Mucosa of descending colon (tissue), 3 donors: ENCODE results near the gene PGA5. TPM values are rescaled to one million over a fixed set of nuclear protein-coding genes. Genes with fewer than 3 reads are reported as not detected.
A peak's percentile ranks its signal among the peaks of the same experiment; 100 is the strongest.

Source experiments
- ATAC-seq: fragments of 200-7000 bp; cut with Tn5 transposase; one replicate; pipeline ENCODE4 v1.9.1; 2020; ENCODE audit warnings: mild to moderate bottlenecking, moderate library complexity
- DNase-seq, 3 donors: peaks; one replicate each; pipeline ENCODE4 v3.0.0-alpha.2; 2020
- H3K36me3 ChIP-seq: fragments of 200-600 bp; one replicate; pipeline ENCODE4 v1.8.0; 2021; ENCODE audit warnings: low read depth, mild to moderate bottlenecking
- H3K4me1 ChIP-seq: fragments of 200-600 bp; one replicate; pipeline ENCODE4 v1.8.0; 2021; ENCODE audit warnings: low read depth, mild to moderate bottlenecking
- H3K4me3 ChIP-seq: fragments of 200-600 bp; one replicate; pipeline ENCODE4 v1.8.0; 2021; ENCODE audit warnings: mild to moderate bottlenecking
- H3K9me3 ChIP-seq: fragments of 200-600 bp; one replicate; pipeline ENCODE4 v1.8.0; 2021; ENCODE audit warnings: mild to moderate bottlenecking
- intact Hi-C, 2 donors: fragments of 100-400 bp; cut with DNase I in 1 of 2; cut with micrococcal nuclease in 1 of 2; formaldehyde crosslinking; loops; one replicate each; pipeline versions ENCODE4 v1.11.0 to v1.11.1; 2022; cut with DNase I, micrococcal nuclease
- total RNA-seq, 3 donors: library from RNA; stranded (reverse); fragmentation: NEBNext Ultra II Directional in 2 of 3; extraction: Animal tissue kit (Norgen Biotek cat#: 25700) in 2 of 3; gene quantifications; one replicate each; pipeline versions ENCODE4 v1.2.1 to v1.2.4, GENCODE V29; 2021 to 2023
- TF ChIP-seq, protein P1 (sequence below): fragments of 200-600 bp; IDR thresholded peaks from one replicate; pipeline ENCODE4 v1.8.0; 2022; ENCODE audit warnings: antibody characterized with exemption, mild to moderate bottlenecking
- donor health status: DM: no; HTN: no; CAD: no; lungs with moderate emphysema.
- donor health status: DM: no; HTN: no; CAD: no.
- donor health status: DM: no; HTN: yes; CAD: no.

The PGA5 gene
- total RNA-seq, 3 donors from 2014 or later: 0.41 to 0.75 TPM; not detected in 1

- TF ChIP-seq, protein P1, sequence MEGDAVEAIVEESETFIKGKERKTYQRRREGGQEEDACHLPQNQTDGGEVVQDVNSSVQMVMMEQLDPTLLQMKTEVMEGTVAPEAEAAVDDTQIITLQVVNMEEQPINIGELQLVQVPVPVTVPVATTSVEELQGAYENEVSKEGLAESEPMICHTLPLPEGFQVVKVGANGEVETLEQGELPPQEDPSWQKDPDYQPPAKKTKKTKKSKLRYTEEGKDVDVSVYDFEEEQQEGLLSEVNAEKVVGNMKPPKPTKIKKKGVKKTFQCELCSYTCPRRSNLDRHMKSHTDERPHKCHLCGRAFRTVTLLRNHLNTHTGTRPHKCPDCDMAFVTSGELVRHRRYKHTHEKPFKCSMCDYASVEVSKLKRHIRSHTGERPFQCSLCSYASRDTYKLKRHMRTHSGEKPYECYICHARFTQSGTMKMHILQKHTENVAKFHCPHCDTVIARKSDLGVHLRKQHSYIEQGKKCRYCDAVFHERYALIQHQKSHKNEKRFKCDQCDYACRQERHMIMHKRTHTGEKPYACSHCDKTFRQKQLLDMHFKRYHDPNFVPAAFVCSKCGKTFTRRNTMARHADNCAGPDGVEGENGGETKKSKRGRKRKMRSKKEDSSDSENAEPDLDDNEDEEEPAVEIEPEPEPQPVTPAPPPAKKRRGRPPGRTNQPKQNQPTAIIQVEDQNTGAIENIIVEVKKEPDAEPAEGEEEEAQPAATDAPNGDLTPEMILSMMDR: no peak
- peak; percentile 77 to 90 (median 82) for DNase-seq
- H3K36me3 ChIP-seq: no peaks in the 10 kb centered on the region
- intact Hi-C loops: no loop called here
- peak; percentile 100 for ATAC-seq
- H3K9me3 ChIP-seq: no peaks in the 10 kb centered on the region
- no peaks in the 10 kb centered on the region for H3K4me1 ChIP-seq
- H3K4me3 ChIP-seq: no peak overlapping the region
Observed at GRCh38 chr11:61281581-61282250, 40.7 kb downstream of the PGA5 start.

DNA sequence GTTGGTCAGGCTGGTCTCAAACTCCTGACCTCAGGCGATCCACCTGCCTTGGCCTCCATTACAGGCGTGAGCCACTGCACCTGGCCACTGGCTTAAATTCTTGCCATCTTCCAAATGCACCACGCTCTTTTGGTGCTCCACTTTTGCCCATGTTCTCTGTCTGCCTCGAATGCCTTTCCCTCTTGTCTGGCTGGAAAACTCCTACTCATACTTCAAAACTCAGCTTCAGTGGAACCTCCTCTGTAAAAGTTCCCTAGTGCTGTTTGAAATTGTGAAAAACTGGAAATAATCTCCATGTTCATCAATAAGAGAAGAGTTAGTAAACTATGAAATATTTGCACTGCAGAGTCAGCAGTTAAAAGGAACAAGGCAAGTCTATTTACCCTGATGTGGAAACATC lies 42.6 kb downstream of the PGA5 start:
- ATAC-seq: no peak
- Histone ChIP-seq H3K36me3 (no peaks in the 10 kb centered on the region), H3K4me3 (no peak overlapping the region), H3K9me3 (no peaks in the 10 kb centered on the region), H3K4me1 (no peaks in the 10 kb centered on the region)
- no peak for DNase-seq
- intact Hi-C loops: no loop called here
- TF ChIP-seq, protein P1: no peak

DNA sequence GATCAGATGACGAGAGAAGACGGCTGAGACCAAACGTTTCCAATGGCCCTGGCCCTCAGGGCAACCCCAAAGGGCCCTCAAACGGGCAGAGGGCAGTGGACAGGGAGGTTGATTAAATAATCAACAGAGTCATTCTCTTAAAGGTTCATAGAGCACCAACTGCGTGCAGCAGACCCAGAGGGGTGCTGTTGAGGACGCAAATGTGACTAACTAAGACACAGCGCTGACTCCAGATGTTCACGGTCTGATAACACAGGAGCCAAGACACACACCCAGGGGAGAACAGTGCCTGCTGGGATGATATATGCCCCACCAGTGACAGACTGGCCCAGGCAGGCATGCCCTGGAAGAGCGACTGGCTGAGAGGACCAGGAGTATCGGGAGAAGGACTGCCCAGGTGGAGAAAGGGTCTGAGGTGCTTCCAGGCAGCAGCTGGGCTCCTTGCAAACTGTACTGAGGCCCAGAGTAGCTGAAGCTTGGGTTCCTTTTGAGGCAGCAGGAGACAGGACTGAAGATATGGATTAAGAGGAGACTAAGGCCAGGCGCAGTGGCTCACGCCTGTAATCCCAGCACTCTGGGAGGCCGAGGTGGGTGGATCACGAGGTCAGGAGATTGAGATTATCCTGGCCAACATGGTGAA lies 46.5 kb downstream of the PGA5 start:
- no peaks in the 10 kb centered on the region for H3K36me3 ChIP-seq
- intact Hi-C loops: no loop called here
- H3K4me3 ChIP-seq: no peak overlapping the region
- no peak for ATAC-seq
- H3K9me3 ChIP-seq: no peaks in the 10 kb centered on the region
- TF ChIP-seq, protein P1: no peak
- no peak for DNase-seq
- no peaks in the 10 kb centered on the region for H3K4me1 ChIP-seq

DNA sequence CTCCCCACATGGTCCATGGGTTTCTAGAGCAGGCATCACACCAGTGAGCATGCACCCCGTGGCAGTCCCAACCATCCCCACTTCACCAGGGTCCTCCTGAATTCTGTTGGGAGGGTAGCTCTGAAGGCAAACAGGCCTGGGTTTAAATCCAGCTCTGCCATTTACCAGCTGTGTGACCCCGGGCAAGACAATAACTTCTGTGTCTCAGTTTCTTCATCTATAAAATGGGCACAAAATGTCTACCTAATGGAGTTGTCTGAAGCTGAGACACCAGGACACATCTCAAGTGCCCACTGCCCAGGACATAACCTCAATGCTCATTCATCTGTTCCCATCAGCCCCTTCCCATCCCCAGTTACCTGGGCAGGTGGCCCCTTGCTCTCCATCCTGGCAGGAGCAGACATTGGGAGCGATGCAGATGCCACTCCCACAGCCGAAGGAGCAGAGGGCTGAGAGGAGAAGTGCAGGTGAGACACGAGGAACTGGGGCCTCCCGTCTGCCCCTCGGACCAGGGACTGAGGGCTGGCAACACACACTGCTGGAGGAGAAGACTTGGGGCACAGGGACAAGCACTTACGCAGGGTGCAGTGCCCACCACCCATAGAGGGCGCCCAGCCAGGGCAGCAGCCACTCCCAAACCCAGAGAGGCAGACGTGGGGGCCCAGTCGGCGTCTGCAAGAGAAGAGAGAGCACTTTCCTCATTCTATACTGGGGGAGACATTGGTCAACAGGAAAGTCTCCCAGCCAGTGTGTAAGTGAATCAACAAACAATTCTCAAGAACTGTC lies 50.1 kb downstream of the PGA5 start:
- DNase-seq (no peak), ATAC-seq (no peak)
- intact Hi-C loops: no loop called here
- H3K36me3 ChIP-seq: no peaks in the 10 kb centered on the region
- H3K4me1 ChIP-seq: peaks cover 19% of the 10 kb centered on the region
- H3K4me3 ChIP-seq: no peak overlapping the region
- TF ChIP-seq, protein P1: no peak
- H3K9me3 ChIP-seq: no peaks in the 10 kb centered on the region

DNA sequence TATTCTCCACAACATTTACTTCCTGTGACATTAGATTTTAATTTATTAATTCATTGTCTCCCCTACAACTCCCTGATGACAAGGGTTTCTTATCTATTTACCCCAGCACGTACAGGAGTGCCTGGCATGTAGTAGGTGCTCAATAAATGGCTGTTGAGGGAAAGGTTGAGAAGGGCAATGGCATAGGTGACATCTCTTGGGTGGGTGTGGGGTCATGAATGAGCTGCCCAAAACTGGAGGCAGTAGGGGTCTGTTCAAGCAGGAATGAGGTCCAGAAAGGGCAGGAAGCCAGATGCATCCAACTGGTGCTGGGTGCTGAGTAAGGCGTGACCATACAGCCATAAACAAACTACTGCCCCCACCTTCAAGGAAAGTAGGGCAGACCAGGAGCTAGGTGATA lies 51.4 kb downstream of the PGA5 start:
- H3K4me1 ChIP-seq: peaks cover 19% of the 10 kb centered on the region
- DNase-seq: no peak
- no peak for ATAC-seq
- no peak overlapping the region for H3K4me3 ChIP-seq
- H3K9me3 ChIP-seq: no peaks in the 10 kb centered on the region
- no peaks in the 10 kb centered on the region for H3K36me3 ChIP-seq
- intact Hi-C loops: no loop called here
- TF ChIP-seq, protein P1: no peak
